ENCODE measurements around the gene PDE6A. TPM values are rescaled to one million over a fixed set of nuclear protein-coding genes. Genes with fewer than 3 reads are reported as not detected.

PDE6A gene
- total RNA-seq, 1 experiment from 2014 or later, result not detected

DNA sequence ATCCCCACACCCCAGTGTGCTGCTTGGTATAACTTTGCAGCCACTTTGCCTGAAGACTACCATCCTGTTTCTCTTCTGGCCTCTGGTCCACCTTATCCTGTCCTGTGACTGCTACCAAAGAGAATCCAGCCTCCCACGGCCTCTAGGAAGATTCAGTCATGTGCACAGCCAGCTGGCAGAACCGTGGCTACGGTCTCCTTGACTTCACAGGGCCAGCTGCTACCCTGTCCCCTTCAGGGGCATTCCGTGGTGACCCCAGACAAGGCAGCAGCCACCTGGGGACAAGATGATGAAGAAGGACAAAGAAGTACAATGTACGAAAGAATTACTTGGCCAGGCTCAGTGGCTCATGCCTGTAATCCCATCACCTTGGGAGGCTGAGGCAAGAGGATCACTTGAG lies 98.6 kb downstream of the PDE6A start:
- no peak overlapping the region for H2BK20ac ChIP-seq (ENCODE audit: low read depth, low read length, poor library complexity, severe bottlenecking)
- no peak overlapping the region for H3T11ph ChIP-seq (ENCODE audit: low read length)
- H3K36me3 Mint-ChIP-seq (ENCODE audit: insufficient read depth in 1 of 3, low read depth in 3 of 3), result peaks cover 17 to 59% (median 21%) of the 10 kb centered on the region in 3 experiments; a peak in 6 of 7 replicates
- H4K20me1 ChIP-seq (ENCODE audit: control insufficient read depth, insufficient read depth, insufficient read length), result no peaks in the 10 kb centered on the region
- H4K5ac ChIP-seq (ENCODE audit: insufficient read length, low read depth, low read length), result no peak overlapping the region
- H2AFZ ChIP-seq (ENCODE audit: low read length), result no peak overlapping the region
- no peak overlapping the region for H2BK120ac ChIP-seq (ENCODE audit: low read depth, low read length, poor library complexity, severe bottlenecking)
- no peaks in the 10 kb centered on the region for H3K79me2 ChIP-seq (ENCODE audit: insufficient read depth, low read length)
- H3K4me1 Mint-ChIP-seq, result peaks cover 8 to 9% of the 10 kb centered on the region in 2 experiments
- no peak overlapping the region for H3K4me3 Mint-ChIP-seq
- no peak overlapping the region for H3K4ac ChIP-seq (ENCODE audit: low read depth, low read length)
- no peak overlapping the region for H3K18ac ChIP-seq (ENCODE audit: insufficient read length, low read depth, low read length)
- no peaks in the 10 kb centered on the region for H3K23me2 ChIP-seq (ENCODE audit: insufficient read length, low read depth, low read length, poor library complexity, severe bottlenecking)
- H3K4me2 ChIP-seq (ENCODE audit: insufficient read depth, insufficient read length, low read length), result no peak overlapping the region
- H2BK15ac ChIP-seq (ENCODE audit: low read depth, low read length), result no peak overlapping the region
- no peaks in the 10 kb centered on the region for H3K9me3 Mint-ChIP-seq
- H3K27ac ChIP-seq (ENCODE audit: insufficient read length, low read depth, low read length), result no peak overlapping the region
- no CpG with 5 or more reads among the region's 5 CpGs for WGBS (ENCODE audit: extremely low coverage, insufficient read length, low lambda C conversion rate)
- H2BK12ac ChIP-seq (ENCODE audit: insufficient read length, low read depth, low read length), result no peak overlapping the region
- no peaks in the 10 kb centered on the region for H3K79me1 ChIP-seq (ENCODE audit: insufficient read depth, low read depth, low read length, poor library complexity, severe bottlenecking)
- H3K23ac ChIP-seq (ENCODE audit: insufficient read length, low read depth, low read length), result no peak overlapping the region
- H4K91ac ChIP-seq (ENCODE audit: insufficient read length, low read depth, low read length), result no peak overlapping the region
- no peak overlapping the region for H3K9ac ChIP-seq (ENCODE audit: extremely low read depth, insufficient read length, low read length)
- no peak overlapping the region for H3K56ac ChIP-seq (ENCODE audit: insufficient read length, low read depth, low read length)
- no peaks in the 10 kb centered on the region; the same call in 1 of the 2 replicates for H3K27me3 Mint-ChIP-seq (ENCODE audit: low read depth)
- no peak overlapping the region for H3K27ac Mint-ChIP-seq
- no peak overlapping the region for H2AK5ac ChIP-seq (ENCODE audit: insufficient read length, low read length)
- H3K9me3 ChIP-seq (ENCODE audit: control insufficient read depth, low read depth, low read length), result no peaks in the 10 kb centered on the region
- H2BK5ac ChIP-seq (ENCODE audit: insufficient read length, low read length), result no peak overlapping the region
- TF ChIP-seq, protein P1, sequence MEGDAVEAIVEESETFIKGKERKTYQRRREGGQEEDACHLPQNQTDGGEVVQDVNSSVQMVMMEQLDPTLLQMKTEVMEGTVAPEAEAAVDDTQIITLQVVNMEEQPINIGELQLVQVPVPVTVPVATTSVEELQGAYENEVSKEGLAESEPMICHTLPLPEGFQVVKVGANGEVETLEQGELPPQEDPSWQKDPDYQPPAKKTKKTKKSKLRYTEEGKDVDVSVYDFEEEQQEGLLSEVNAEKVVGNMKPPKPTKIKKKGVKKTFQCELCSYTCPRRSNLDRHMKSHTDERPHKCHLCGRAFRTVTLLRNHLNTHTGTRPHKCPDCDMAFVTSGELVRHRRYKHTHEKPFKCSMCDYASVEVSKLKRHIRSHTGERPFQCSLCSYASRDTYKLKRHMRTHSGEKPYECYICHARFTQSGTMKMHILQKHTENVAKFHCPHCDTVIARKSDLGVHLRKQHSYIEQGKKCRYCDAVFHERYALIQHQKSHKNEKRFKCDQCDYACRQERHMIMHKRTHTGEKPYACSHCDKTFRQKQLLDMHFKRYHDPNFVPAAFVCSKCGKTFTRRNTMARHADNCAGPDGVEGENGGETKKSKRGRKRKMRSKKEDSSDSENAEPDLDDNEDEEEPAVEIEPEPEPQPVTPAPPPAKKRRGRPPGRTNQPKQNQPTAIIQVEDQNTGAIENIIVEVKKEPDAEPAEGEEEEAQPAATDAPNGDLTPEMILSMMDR (conservative IDR thresholded peaks at IDR 0.05), result no peak
- no peak overlapping the region for H3K14ac ChIP-seq (ENCODE audit: insufficient read depth, low read length)
- H3K27me3 ChIP-seq (ENCODE audit: insufficient read depth, low read length), result no peaks in the 10 kb centered on the region
- no peaks in the 10 kb centered on the region for H3K4me1 ChIP-seq (ENCODE audit: insufficient read depth, low read length)
- no peak overlapping the region for H4K8ac ChIP-seq (replicated peaks; ENCODE audit: insufficient read length, low read depth, low read length)
- DNase-seq, result no peak
